ENCODE data around the gene PIP5K1B.

GRCh38 chr9:68834931-68835520, 130.0 kb downstream of the PIP5K1B start:
- TF ChIP-seq ESRRA (CRISPR knock-in tag; IDR thresholded peaks at IDR 0.05; ENCODE audit: low read depth) (no peak), SP1 (IDR thresholded peaks at IDR 0.05) (no peak), SP1 (CRISPR knock-in tag; IDR thresholded peaks at IDR 0.05) (no peak), CTCF (CRISPR knock-in tag; IDR thresholded peaks at IDR 0.05) (no peak), SAFB2 (CRISPR knock-in tag; IDR thresholded peaks at IDR 0.05; ENCODE audit: borderline replicate concordance, low read depth) (no peak), MED1 (CRISPR knock-in tag; IDR thresholded peaks at IDR 0.05) (no peak), ZBTB20 (CRISPR knock-in tag; IDR thresholded peaks at IDR 0.05; ENCODE audit: borderline replicate concordance, low read depth) (no peak), POGZ (CRISPR knock-in tag; IDR thresholded peaks at IDR 0.05) (no peak), FOSL1 (CRISPR knock-in tag; IDR thresholded peaks at IDR 0.05; ENCODE audit: borderline replicate concordance) (no peak), NCOA1 (CRISPR knock-in tag; IDR thresholded peaks at IDR 0.05) (no peak), ZZZ3 (CRISPR knock-in tag; IDR thresholded peaks at IDR 0.05; ENCODE audit: borderline replicate concordance) (no peak), POLR2A (IDR thresholded peaks at IDR 0.05; ENCODE audit: insufficient read depth in 1 of 2, low read depth in 2 of 2, low read length in 2 of 2) (no peak), POLR2AphosphoS5 (IDR thresholded peaks at IDR 0.05; ENCODE audit: low read depth, low read length) (no peak), EP300 (IDR thresholded peaks at IDR 0.05; ENCODE audit: low read depth in 2 of 2, low read length in 2 of 2) (no peak), EP300 (CRISPR knock-in tag; IDR thresholded peaks at IDR 0.05; ENCODE audit: borderline replicate concordance) (no peak), NFATC3 (CRISPR knock-in tag; IDR thresholded peaks at IDR 0.05) (no peak)
